Keratinocyte (primary cell): ENCODE measurements around the gene EXOC3L1.

Experiments used
- CTCF ChIP-seq, 3 experiments: IDR thresholded peaks in 1 of 3; conservative IDR thresholded peaks in 1 of 3; optimal IDR thresholded peaks in 1 of 3; 2 replicates in 2 of 3; 3 replicates in 1 of 3; pipeline versions ENCODE3 to v1.5.1; 2011; ENCODE audit warnings: low read length in 3 of 3, mild to moderate bottlenecking in 3 of 3, moderate library complexity in 2 of 3, control low read depth in 1 of 3, inconsistent platforms in 1 of 3; ENCODE audit not compliant: insufficient read depth in 2 of 3; ENCODE audit errors: extremely low read depth in 1 of 3
- EZH2 ChIP-seq: IDR thresholded peaks from one replicate; pipeline ENCODE4 v1.6.1; 2012; ENCODE audit warnings: inconsistent platforms, mild to moderate bottlenecking, low read length, moderate library complexity

- no peak for TF ChIP-seq CTCF (optimal IDR thresholded peaks at IDR 0.05 in 1 of 3, IDR thresholded peaks at IDR 0.05 in 1 of 3, conservative IDR thresholded peaks at IDR 0.05 in 1 of 3; ENCODE audit: extremely low read depth in 1 of 3, insufficient read depth in 2 of 3, low read length in 3 of 3)
- TF ChIP-seq EZH2, result no peak
Measured at GRCh38 chr16:67238806-67239470, 49.0 kb upstream of the EXOC3L1 start.
